ENCODE measurements around the gene TMEM53. TPM values are rescaled to one million over a fixed set of nuclear protein-coding genes. Genes with fewer than 3 reads are reported as not detected.

TMEM53 gene
- total RNA-seq, 1 donor from 2014 or later = 12.2 TPM

GRCh38 chr1:44604157-44604955 is 69.9 kb downstream of the TMEM53 start:
- no peak for DNase-seq (ENCODE audit: low read depth)
- no peaks in the 10 kb centered on the region for H3K36me3 ChIP-seq (ENCODE audit: control insufficient read depth, insufficient read depth, low read length)
- peaks cover 25% of the 10 kb centered on the region for H3K27me3 ChIP-seq (ENCODE audit: control insufficient read depth, insufficient read depth, low read length)
- H3K4me3 ChIP-seq (ENCODE audit: low read depth, low read length) = no peak overlapping the region
- TF ChIP-seq CTCF (IDR thresholded peaks at IDR 0.05; ENCODE audit: insufficient read depth, low read length, poor library complexity, severe bottlenecking) = no peak

DNA sequence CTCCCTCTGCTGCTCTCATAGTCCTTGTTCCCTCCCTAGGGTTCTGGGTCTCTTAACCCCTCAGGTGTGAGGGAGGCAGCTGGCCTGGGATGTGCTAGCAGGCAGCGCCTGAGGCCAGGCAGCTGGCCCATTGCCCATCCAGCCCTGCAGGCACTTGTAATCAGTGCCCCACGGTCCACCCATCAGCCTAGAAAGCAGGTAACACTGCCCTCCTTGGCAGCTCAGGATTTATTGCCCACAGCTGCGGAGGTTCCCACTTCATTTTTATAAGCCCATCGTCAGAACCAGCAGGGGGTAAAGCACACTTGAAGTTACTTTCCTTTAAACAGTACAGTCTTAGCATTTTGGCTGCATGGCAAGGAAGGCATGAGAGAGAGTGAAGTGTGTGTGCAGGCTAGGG is 70.6 kb downstream of the TMEM53 start:
- H3K27me3 ChIP-seq (ENCODE audit: control insufficient read depth, insufficient read depth, low read length) = peaks cover 26% of the 10 kb centered on the region
- no peak for TF ChIP-seq CTCF (IDR thresholded peaks at IDR 0.05; ENCODE audit: insufficient read depth, low read length, poor library complexity, severe bottlenecking)
- H3K4me3 ChIP-seq (ENCODE audit: low read depth, low read length) = no peak overlapping the region
- DNase-seq (ENCODE audit: low read depth) = no peak
- no peaks in the 10 kb centered on the region for H3K36me3 ChIP-seq (ENCODE audit: control insufficient read depth, insufficient read depth, low read length)

Other genes starting within 250 kb of the TMEM53 start
- gene ARMH1, start 233 bp upstream of the TMEM53 start, total RNA-seq = 4.7 TPM in 1 of 2 replicates, not detected in the other
- not detected in 2 replicates for gene RNU5D-1, start 56.7 kb upstream of the TMEM53 start, total RNA-seq
- gene KIF2C, start 65.4 kb upstream of the TMEM53 start, total RNA-seq = 9.5 and 11.8 TPM in 2 replicates
- gene RPS8, start 101.1 kb upstream of the TMEM53 start, total RNA-seq = 3,692 and 4,100 TPM in 2 replicates
- 0.25 TPM in 1 of 2 replicates, not detected in the other for gene BEST4, start 113.7 kb upstream of the TMEM53 start, total RNA-seq
- gene PLK3, start 125.9 kb upstream of the TMEM53 start, total RNA-seq = 53.7 and 85.0 TPM in 2 replicates
- 0.25 and 0.41 TPM in 2 replicates for gene DYNLT4, start 132.9 kb upstream of the TMEM53 start, total RNA-seq
- 3.8 and 4.4 TPM in 2 replicates for gene BTBD19, start 134.0 kb upstream of the TMEM53 start, total RNA-seq
- under 0.01 and 0.38 TPM in 2 replicates for gene PTCH2, start 168.8 kb upstream of the TMEM53 start, total RNA-seq